Measurements from ENCODE around the gene KCTD5. TPM values are rescaled to one million over a fixed set of nuclear protein-coding genes. Genes with fewer than 3 reads are reported as not detected.

KCTD5 gene
- total and polyA plus RNA-seq, 2 experiments from 2014 or later, result 32.6 to 32.9 TPM

GRCh38 chr16:2698965-2699750, 16.8 kb downstream of the KCTD5 start:
- H3K4me1 ChIP-seq (ENCODE audit: low read depth), result no peaks in the 10 kb centered on the region
- TF ChIP-seq CTCF (IDR thresholded peaks at IDR 0.05; ENCODE audit: low read depth, low read length), result no peak
- H3K36me3 ChIP-seq, result peaks cover 8% of the 10 kb centered on the region
- no peak overlapping the region for H3K27ac ChIP-seq
- no peak overlapping the region for H3K4me3 ChIP-seq
- DNase-seq (ENCODE audit: low read depth in 1 of 2, low spot score in 1 of 2), result no peak
- no peaks in the 10 kb centered on the region for H3K27me3 ChIP-seq
- H3K9me3 ChIP-seq (ENCODE audit: low read depth), result no peaks in the 10 kb centered on the region

GRCh38 chr16:2699791-2700600, 17.7 kb downstream of the KCTD5 start:
- no peaks in the 10 kb centered on the region for H3K9me3 ChIP-seq (ENCODE audit: low read depth)
- H3K36me3 ChIP-seq, result peaks cover 8% of the 10 kb centered on the region
- H3K27ac ChIP-seq, result no peak overlapping the region
- DNase-seq (ENCODE audit: low read depth in 1 of 2, low spot score in 1 of 2), result no peak
- H3K4me1 ChIP-seq (ENCODE audit: low read depth), result no peaks in the 10 kb centered on the region
- H3K4me3 ChIP-seq, result no peak overlapping the region
- TF ChIP-seq CTCF (IDR thresholded peaks at IDR 0.05; ENCODE audit: low read depth, low read length), result no peak
- H3K27me3 ChIP-seq, result no peaks in the 10 kb centered on the region

GRCh38 chr16:2700786-2701185, 18.5 kb downstream of the KCTD5 start:
- Histone ChIP-seq H3K4me1 (ENCODE audit: low read depth) (no peaks in the 10 kb centered on the region), H3K4me3 (no peak overlapping the region), H3K36me3 (peaks cover 8% of the 10 kb centered on the region), H3K9me3 (ENCODE audit: low read depth) (no peaks in the 10 kb centered on the region), H3K27me3 (no peaks in the 10 kb centered on the region), H3K27ac (no peak overlapping the region)
- no peak for DNase-seq (ENCODE audit: low read depth in 1 of 2, low spot score in 1 of 2)
- TF ChIP-seq CTCF (IDR thresholded peaks at IDR 0.05; ENCODE audit: low read depth, low read length), result no peak

- no peak for TF ChIP-seq CTCF (IDR thresholded peaks at IDR 0.05; ENCODE audit: low read depth, low read length)
- Histone ChIP-seq H3K36me3 (peaks cover 8% of the 10 kb centered on the region), H3K9me3 (ENCODE audit: low read depth) (no peaks in the 10 kb centered on the region), H3K4me3 (no peak overlapping the region), H3K4me1 (ENCODE audit: low read depth) (no peaks in the 10 kb centered on the region), H3K27me3 (no peaks in the 10 kb centered on the region), H3K27ac (no peak overlapping the region)
- DNase-seq (ENCODE audit: low read depth in 1 of 2, low spot score in 1 of 2), result no peak
Observed at GRCh38 chr16:2701272-2701671, 18.9 kb downstream of the KCTD5 start.

- no peak for DNase-seq (ENCODE audit: low read depth in 1 of 2, low spot score in 1 of 2)
Observed at GRCh38 chr16:2701713-2702437, 19.6 kb downstream of the KCTD5 start.

More at GRCh38 chr16:2701713-2702437, 19.6 kb downstream of the KCTD5 start:
- Histone ChIP-seq H3K4me1 (ENCODE audit: low read depth) (no peaks in the 10 kb centered on the region), H3K9me3 (ENCODE audit: low read depth) (no peaks in the 10 kb centered on the region), H3K27me3 (no peaks in the 10 kb centered on the region), H3K36me3 (peaks cover 8% of the 10 kb centered on the region), H3K4me3 (no peak overlapping the region), H3K27ac (no peak overlapping the region)
- no peak for TF ChIP-seq CTCF (IDR thresholded peaks at IDR 0.05; ENCODE audit: low read depth, low read length)
